ENCODE measurements around the gene TNFRSF19.

TNFRSF19 gene

DNA sequence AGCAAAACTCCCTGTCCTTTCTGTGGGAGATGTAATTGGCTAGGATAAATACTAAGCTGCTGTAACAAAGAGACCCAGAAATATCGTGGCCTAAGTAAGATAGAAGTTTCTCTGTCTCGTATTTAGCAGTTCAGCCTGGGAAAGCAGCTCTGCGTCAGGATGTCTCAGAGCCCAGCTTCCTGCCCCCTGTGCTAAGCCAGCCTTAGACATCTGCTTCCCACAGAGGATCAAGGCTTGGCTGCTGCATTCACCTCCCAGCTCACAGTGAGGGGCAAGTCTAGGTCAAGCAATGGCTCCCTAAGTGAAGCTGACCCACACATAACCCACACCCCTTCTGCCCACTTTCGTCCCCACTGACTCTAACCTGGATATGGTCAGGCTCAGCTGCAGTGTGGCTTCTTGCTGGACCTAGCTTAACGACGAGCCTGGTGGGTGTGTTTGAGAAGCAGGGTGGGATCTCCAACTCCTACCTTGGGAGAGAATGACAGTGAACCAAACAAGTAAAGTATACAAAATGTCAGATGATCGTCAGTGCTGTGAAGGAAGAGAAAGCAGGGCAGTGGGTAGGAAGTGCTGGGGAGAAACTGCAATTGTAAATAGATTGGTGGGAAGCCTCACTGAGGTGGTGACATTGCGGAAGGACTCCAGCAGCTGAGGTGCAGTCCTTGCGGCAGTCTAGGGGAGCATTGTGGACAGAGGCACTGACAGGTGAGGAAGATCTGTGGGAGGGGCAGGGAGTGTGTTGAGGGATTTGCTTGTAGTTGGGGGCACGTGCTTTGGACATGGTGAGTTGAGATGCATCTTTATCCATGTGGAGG, 82.9 kb downstream of the TNFRSF19 start:
- ATAC-seq, result no peak
- TF ChIP-seq POU6F1 (CRISPR knock-in tag; IDR thresholded peaks at IDR 0.05; ENCODE audit: borderline replicate concordance, low read depth) (no peak), TOX (CRISPR knock-in tag; IDR thresholded peaks at IDR 0.05; ENCODE audit: borderline replicate concordance) (no peak)

DNA sequence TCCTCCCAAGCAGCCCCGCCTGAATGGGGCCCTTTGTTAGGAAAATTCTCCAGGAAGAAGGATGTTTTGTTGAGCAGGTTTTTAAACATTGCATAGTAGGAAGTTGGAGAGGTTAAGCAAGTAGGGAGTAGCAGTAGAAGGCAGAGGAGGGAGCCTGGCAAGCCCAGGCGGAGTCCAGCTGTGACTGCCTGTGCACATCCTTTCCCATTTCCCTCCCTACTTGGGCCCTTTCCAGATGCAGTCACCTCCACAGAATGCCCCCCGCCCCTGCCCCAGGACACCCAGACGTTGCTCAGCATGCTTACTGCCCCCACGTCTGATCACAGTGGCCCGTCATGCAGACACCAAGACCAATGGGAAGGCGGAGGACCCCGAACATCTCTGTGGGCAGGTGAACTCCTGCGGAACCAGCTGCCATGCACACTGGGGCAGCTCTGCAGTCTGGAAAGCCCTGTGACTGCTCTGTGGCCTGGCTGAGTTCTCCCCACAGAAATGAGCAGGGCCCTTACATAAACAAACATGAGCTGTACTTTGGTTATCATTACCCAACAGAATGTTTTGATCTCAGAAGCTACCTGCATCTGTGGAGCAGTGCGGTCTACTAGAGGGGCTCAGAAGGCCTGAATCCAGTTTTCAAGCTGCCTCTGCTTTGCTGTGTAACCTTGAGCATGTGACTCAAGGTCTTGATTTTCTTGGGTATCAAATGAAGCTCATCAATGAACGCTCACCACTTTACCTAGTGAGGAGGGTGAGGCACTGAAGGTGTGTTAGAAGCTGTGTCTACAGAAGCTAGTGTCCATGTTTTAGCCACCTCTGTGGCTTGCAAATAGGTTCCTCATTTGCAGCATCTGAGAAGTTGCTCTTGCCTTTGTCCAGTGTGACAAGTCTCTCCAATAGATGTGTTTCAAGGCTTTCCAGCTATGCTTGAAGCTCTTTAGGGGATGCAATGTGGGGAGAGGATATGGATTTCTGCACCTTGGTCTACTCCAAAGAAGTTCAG, 84.2 kb downstream of the TNFRSF19 start:
- TF ChIP-seq ZFP3 (CRISPR knock-in tag; IDR thresholded peaks at IDR 0.05) (no peak), CSDC2 (CRISPR knock-in tag; IDR thresholded peaks at IDR 0.05) (no peak), ZNF70 (CRISPR knock-in tag; IDR thresholded peaks at IDR 0.05) (no peak), ARNTL (CRISPR knock-in tag; IDR thresholded peaks at IDR 0.05; ENCODE audit: borderline replicate concordance, low read depth) (no peak), TOX (CRISPR knock-in tag; IDR thresholded peaks at IDR 0.05; ENCODE audit: borderline replicate concordance) (no peak), TCF4 (CRISPR knock-in tag; IDR thresholded peaks at IDR 0.05; ENCODE audit: borderline replicate concordance) (no peak), CREB5 (CRISPR knock-in tag; IDR thresholded peaks at IDR 0.05; ENCODE audit: low read depth) (no peak), BACH2 (CRISPR knock-in tag; IDR thresholded peaks at IDR 0.05; ENCODE audit: borderline replicate concordance) (no peak), PPARA (CRISPR knock-in tag; IDR thresholded peaks at IDR 0.05; ENCODE audit: borderline replicate concordance) (no peak), RARB (CRISPR knock-in tag; IDR thresholded peaks at IDR 0.05) (no peak), ZNF8 (CRISPR knock-in tag; IDR thresholded peaks at IDR 0.05) (no peak)
- TF ChIP-seq, protein P1, sequence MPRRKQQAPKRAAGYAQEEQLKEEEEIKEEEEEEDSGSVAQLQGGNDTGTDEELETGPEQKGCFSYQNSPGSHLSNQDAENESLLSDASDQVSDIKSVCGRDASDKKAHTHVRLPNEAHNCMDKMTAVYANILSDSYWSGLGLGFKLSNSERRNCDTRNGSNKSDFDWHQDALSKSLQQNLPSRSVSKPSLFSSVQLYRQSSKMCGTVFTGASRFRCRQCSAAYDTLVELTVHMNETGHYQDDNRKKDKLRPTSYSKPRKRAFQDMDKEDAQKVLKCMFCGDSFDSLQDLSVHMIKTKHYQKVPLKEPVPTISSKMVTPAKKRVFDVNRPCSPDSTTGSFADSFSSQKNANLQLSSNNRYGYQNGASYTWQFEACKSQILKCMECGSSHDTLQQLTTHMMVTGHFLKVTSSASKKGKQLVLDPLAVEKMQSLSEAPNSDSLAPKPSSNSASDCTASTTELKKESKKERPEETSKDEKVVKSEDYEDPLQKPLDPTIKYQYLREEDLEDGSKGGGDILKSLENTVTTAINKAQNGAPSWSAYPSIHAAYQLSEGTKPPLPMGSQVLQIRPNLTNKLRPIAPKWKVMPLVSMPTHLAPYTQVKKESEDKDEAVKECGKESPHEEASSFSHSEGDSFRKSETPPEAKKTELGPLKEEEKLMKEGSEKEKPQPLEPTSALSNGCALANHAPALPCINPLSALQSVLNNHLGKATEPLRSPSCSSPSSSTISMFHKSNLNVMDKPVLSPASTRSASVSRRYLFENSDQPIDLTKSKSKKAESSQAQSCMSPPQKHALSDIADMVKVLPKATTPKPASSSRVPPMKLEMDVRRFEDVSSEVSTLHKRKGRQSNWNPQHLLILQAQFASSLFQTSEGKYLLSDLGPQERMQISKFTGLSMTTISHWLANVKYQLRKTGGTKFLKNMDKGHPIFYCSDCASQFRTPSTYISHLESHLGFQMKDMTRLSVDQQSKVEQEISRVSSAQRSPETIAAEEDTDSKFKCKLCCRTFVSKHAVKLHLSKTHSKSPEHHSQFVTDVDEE (CRISPR knock-in tag; IDR thresholded peaks at IDR 0.05), result no peak
- no peak for ATAC-seq

- TF ChIP-seq ZNF70 (CRISPR knock-in tag; IDR thresholded peaks at IDR 0.05), result no peak
- no peak for TF ChIP-seq ZNF8 (CRISPR knock-in tag; IDR thresholded peaks at IDR 0.05)
- TF ChIP-seq CSRNP3 (CRISPR knock-in tag; IDR thresholded peaks at IDR 0.05), result no peak
- no peak for TF ChIP-seq ZNF565 (CRISPR knock-in tag; conservative IDR thresholded peaks at IDR 0.05; ENCODE audit: low read depth)
- no peak for ATAC-seq
Measured at GRCh38 chr13:23655321-23655720, 85.1 kb downstream of the TNFRSF19 start.

DNA sequence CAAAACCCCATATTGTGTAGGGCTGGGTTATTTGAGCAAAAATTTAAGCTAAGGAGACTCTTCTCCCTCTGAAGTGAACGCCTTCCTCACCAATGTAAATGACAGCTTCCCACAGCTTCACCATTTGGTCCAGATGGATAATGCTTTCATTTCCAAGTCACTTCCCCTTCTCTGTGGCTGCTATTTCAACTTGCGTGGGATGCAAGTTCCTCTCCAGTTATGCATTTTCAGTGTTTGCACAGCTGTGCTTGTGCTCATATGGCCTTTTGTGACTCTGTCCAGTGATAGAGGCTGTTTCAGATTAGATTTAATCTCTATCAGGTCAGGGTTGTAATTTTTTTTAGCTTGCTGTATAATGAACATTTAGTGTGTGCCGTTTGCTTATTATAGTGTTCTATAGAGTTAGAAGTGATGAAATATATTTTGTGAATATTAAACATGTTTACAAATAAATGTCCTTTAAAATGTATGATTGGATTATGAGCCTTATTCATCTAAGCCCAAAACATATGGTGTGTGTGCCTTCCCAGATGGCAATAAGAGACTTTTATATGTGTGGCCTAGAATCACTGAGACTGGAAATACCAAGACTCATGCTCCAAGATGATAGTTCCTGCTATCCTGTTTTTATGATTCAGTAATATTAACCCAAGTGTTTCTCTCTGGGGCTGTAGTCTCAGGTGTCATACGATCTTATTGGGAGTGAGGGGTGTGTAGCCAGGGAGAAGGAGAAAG, 86.6 kb downstream of the TNFRSF19 start:
- ATAC-seq, result no peak
- TF ChIP-seq TCF4 (CRISPR knock-in tag; IDR thresholded peaks at IDR 0.05; ENCODE audit: borderline replicate concordance), result peak; percentile 98
- TF ChIP-seq PPARA (CRISPR knock-in tag; IDR thresholded peaks at IDR 0.05; ENCODE audit: borderline replicate concordance), result no peak
- TF ChIP-seq GLIS3 (CRISPR knock-in tag; IDR thresholded peaks at IDR 0.05), result no peak
- no peak for TF ChIP-seq CSRNP3 (CRISPR knock-in tag; IDR thresholded peaks at IDR 0.05)
- no peak for TF ChIP-seq ESRRG (CRISPR knock-in tag; IDR thresholded peaks at IDR 0.05)
- no peak for TF ChIP-seq RARB (CRISPR knock-in tag; IDR thresholded peaks at IDR 0.05)
- TF ChIP-seq, protein P1 (CRISPR knock-in tag; IDR thresholded peaks at IDR 0.05), result peak; percentile 86; the same call in 1 of the 2 replicates
- TF ChIP-seq OSR1 (CRISPR knock-in tag; IDR thresholded peaks at IDR 0.05), result no peak
- no peak for TF ChIP-seq SNAI2 (CRISPR knock-in tag; IDR thresholded peaks at IDR 0.05)
